Measurements from ENCODE around the gene PRKCE. TPM values are rescaled to one million over a fixed set of nuclear protein-coding genes. Genes with fewer than 3 reads are reported as not detected.
"Not testable (repeated sequence)": the region's sequence is repeated elsewhere in the genome, so short reads cannot be mapped to it uniquely, and the experiment has no call there.

The PRKCE gene
- polyA plus RNA-seq, 3 donors: 1.3 to 7.7 (median 2.3) TPM

- H3K27ac ChIP-seq (ENCODE audit: low read depth in 1 of 2, low read length in 2 of 2): no peak overlapping the region
- H3K4me3 Mint-ChIP-seq: no peak overlapping the region
Observed at GRCh38 chr2:45857867-45858520, 206.5 kb downstream of the PRKCE start.

GRCh38 chr2:45858872-45859271, 207.4 kb downstream of the PRKCE start:
- H3K27me3 ChIP-seq (ENCODE audit: control insufficient read depth in 2 of 2, insufficient read depth in 2 of 2, low read length in 2 of 2); H3K4me3 Mint-ChIP-seq; H3K36me3 ChIP-seq (replicated peaks in 1 of 2; ENCODE audit: control insufficient read depth in 1 of 2, insufficient read depth in 2 of 2, low read length in 2 of 2); intact Hi-C loops (cut with micrococcal nuclease); H3K4me2 ChIP-seq (replicated peaks; ENCODE audit: extremely low read depth, low read length, poor library complexity, severe bottlenecking); H4K20me1 ChIP-seq (ENCODE audit: insufficient read depth, low read length); H3K36me3 Mint-ChIP-seq; H3K27ac Mint-ChIP-seq; H3K9me3 Mint-ChIP-seq; H2AFZ ChIP-seq (ENCODE audit: insufficient read depth, low read depth, low read length, poor library complexity, severe bottlenecking); H3K4me3 ChIP-seq (replicated peaks in 1 of 3; ENCODE audit: low read depth in 2 of 3, low read length in 3 of 3); H3K27ac ChIP-seq (ENCODE audit: low read depth in 1 of 2, low read length in 2 of 2); H3K9me3 ChIP-seq (replicated peaks in 1 of 2; ENCODE audit: control insufficient read depth in 1 of 2, insufficient read depth in 1 of 2, low read length in 2 of 2); H3K9ac ChIP-seq (ENCODE audit: insufficient read depth, low read length, poor library complexity, severe bottlenecking); DNase-seq; H3K27me3 Mint-ChIP-seq (ENCODE audit: low read depth in 3 of 3); H3K79me2 ChIP-seq (ENCODE audit: insufficient read depth, low read length): not testable (repeated sequence)
- no CpG with 5 or more reads among the region's 5 CpGs for WGBS (ENCODE audit: insufficient coverage)
- peaks cover 65% of the 10 kb centered on the region for H3K4me1 Mint-ChIP-seq
- peaks cover 35 to 42% of the 10 kb centered on the region in 2 donors for H3K4me1 ChIP-seq (ENCODE audit: control insufficient read depth in 1 of 2, insufficient read depth in 2 of 2, low read length in 2 of 2)

More at GRCh38 chr2:45857867-45858520, 206.5 kb downstream of the PRKCE start:
- no peaks in the 10 kb centered on the region for H3K36me3 ChIP-seq (replicated peaks in 1 of 2; ENCODE audit: control insufficient read depth in 1 of 2, insufficient read depth in 2 of 2, low read length in 2 of 2)
- peaks cover 31 to 36% of the 10 kb centered on the region in 2 donors for H3K4me1 ChIP-seq (ENCODE audit: control insufficient read depth in 1 of 2, insufficient read depth in 2 of 2, low read length in 2 of 2)
- H3K4me3 ChIP-seq (replicated peaks in 1 of 3; ENCODE audit: low read depth in 2 of 3, low read length in 3 of 3): no peak overlapping the region
- no peak overlapping the region for H3K9ac ChIP-seq (ENCODE audit: insufficient read depth, low read length, poor library complexity, severe bottlenecking)
- H3K4me2 ChIP-seq (replicated peaks; ENCODE audit: extremely low read depth, low read length, poor library complexity, severe bottlenecking): no peak overlapping the region
- Mint-ChIP-seq H3K9me3 (no peaks in the 10 kb centered on the region), H3K36me3 (no peaks in the 10 kb centered on the region), H3K27me3 (ENCODE audit: low read depth in 3 of 3) (peaks cover 0 to 2% (median 1%) of the 10 kb centered on the region in 3 donors), H3K4me1 (peaks cover 58% of the 10 kb centered on the region), H3K27ac (peak overlapping the region in 3 of 7 donors; percentile 43 to 70 (median 53))
- no peak overlapping the region for H2AFZ ChIP-seq (ENCODE audit: insufficient read depth, low read depth, low read length, poor library complexity, severe bottlenecking)
- no peak for DNase-seq
- WGBS (ENCODE audit: insufficient coverage): 42% methylated on average over 7 of the region's 11 CpGs
- H3K27me3 ChIP-seq (ENCODE audit: control insufficient read depth in 2 of 2, insufficient read depth in 2 of 2, low read length in 2 of 2): no peaks in the 10 kb centered on the region
- no peaks in the 10 kb centered on the region for H4K20me1 ChIP-seq (ENCODE audit: insufficient read depth, low read length)
- H3K79me2 ChIP-seq (ENCODE audit: insufficient read depth, low read length): no peaks in the 10 kb centered on the region
- no peaks in the 10 kb centered on the region for H3K9me3 ChIP-seq (replicated peaks in 1 of 2; ENCODE audit: control insufficient read depth in 1 of 2, insufficient read depth in 1 of 2, low read length in 2 of 2)
- TF ChIP-seq CTCF (IDR thresholded peaks at IDR 0.05): no peak
- intact Hi-C loops (cut with micrococcal nuclease): no loop called here
